Measurements from ENCODE around the gene VAMP3.
A peak's percentile ranks its signal among the peaks of the same experiment; 100 is the strongest.

VAMP3 gene

GRCh38 chr1:7770997-7771822 lies at the start of gene VAMP3:
TSS of gene VAMP3 (plus strand) at chr1:7771296. CDS start at chr1:7771384, 88 bp downstream.
- peak; percentile 77 for DNase-seq

- DNase-seq = no peak
Measured at GRCh38 chr1:7721940-7722669, 49.0 kb upstream of the VAMP3 start.

GRCh38 chr1:7722670-7723012 lies 48.5 kb upstream of the VAMP3 start:
- no peak for DNase-seq

- no peak for DNase-seq
Measured at GRCh38 chr1:7726623-7727022, 44.5 kb upstream of the VAMP3 start.

- DNase-seq = no peak
Measured at GRCh38 chr1:7727809-7728471, 43.2 kb upstream of the VAMP3 start.

GRCh38 chr1:7729761-7730160 lies 41.3 kb upstream of the VAMP3 start:
- DNase-seq = no peak

GRCh38 chr1:7732331-7732730 lies 38.8 kb upstream of the VAMP3 start:
- DNase-seq = no peak

GRCh38 chr1:7733276-7733675 lies 37.8 kb upstream of the VAMP3 start:
- DNase-seq = peak; percentile 9

GRCh38 chr1:7738044-7738443 lies 33.1 kb upstream of the VAMP3 start:
- DNase-seq = no peak

- no peak for DNase-seq
Measured at GRCh38 chr1:7743346-7743745, 27.8 kb upstream of the VAMP3 start.

- no peak for DNase-seq
Measured at GRCh38 chr1:7744882-7745281, 26.2 kb upstream of the VAMP3 start.

- no peak for DNase-seq
Measured at GRCh38 chr1:7745783-7746182, 25.3 kb upstream of the VAMP3 start.

GRCh38 chr1:7747605-7748004 lies 23.5 kb upstream of the VAMP3 start:
- no peak for DNase-seq

GRCh38 chr1:7749126-7749525 lies 22.0 kb upstream of the VAMP3 start:
- no peak for DNase-seq

- no peak for DNase-seq
Measured at GRCh38 chr1:7751174-7751573, 19.9 kb upstream of the VAMP3 start.

GRCh38 chr1:7752512-7753417 lies 18.3 kb upstream of the VAMP3 start:
- peak; percentile 68 for DNase-seq

GRCh38 chr1:7753641-7754040 lies 17.5 kb upstream of the VAMP3 start:
- no peak for DNase-seq

GRCh38 chr1:7754234-7754633 lies 16.9 kb upstream of the VAMP3 start:
- DNase-seq = no peak

GRCh38 chr1:7755448-7755847 lies 15.6 kb upstream of the VAMP3 start:
- DNase-seq = peak; percentile 10

- no peak for DNase-seq
Measured at GRCh38 chr1:7760245-7760644, 10.9 kb upstream of the VAMP3 start.

- no peak for DNase-seq
Measured at GRCh38 chr1:7761103-7761502, 10.0 kb upstream of the VAMP3 start.

GRCh38 chr1:7767176-7767575 lies 3.9 kb upstream of the VAMP3 start:
- no peak for DNase-seq

- no peak for DNase-seq
Measured at GRCh38 chr1:7768583-7768982, 2.5 kb upstream of the VAMP3 start.

All from fibroblast of skin of right quadriceps (primary cell).